HG03139 (cell line): Measurements from ENCODE around the gene CEP20.
"Not testable (repeated sequence)": the region's sequence is repeated elsewhere in the genome, so short reads cannot be mapped to it uniquely, and the experiment has no call there.

Experiments
- ATAC-seq: cut with Tn5 transposase; IDR thresholded peaks from one replicate; pipeline ENCODE4 v1.9.1; 2021; ENCODE audit not compliant: unreplicated experiment

Gene CEP20

GRCh38 chr16:15888072-15888976, at the start of gene CEP20:
Gene CEP20, minus strand, starts transcription at chr16:15888603. Its CDS starts 18 bp downstream, at chr16:15888585.
- ATAC-seq: peak; percentile 99

GRCh38 chr16:15936809-15937208, 48.4 kb upstream of the CEP20 start:
- ATAC-seq: not testable (repeated sequence)

GRCh38 chr16:15934991-15935390, 46.6 kb upstream of the CEP20 start:
- ATAC-seq: no peak

- no peak for ATAC-seq
Measured at GRCh38 chr16:15933781-15934180, 45.4 kb upstream of the CEP20 start.

- no peak for ATAC-seq
Measured at GRCh38 chr16:15932939-15933338, 44.5 kb upstream of the CEP20 start.

GRCh38 chr16:15928261-15929104, 40.1 kb upstream of the CEP20 start:
- ATAC-seq: no peak

GRCh38 chr16:15925631-15926030, 37.2 kb upstream of the CEP20 start:
- ATAC-seq: no peak

- no peak for ATAC-seq
Measured at GRCh38 chr16:15924996-15925395, 36.6 kb upstream of the CEP20 start.

GRCh38 chr16:15919331-15919730, 30.9 kb upstream of the CEP20 start:
- no peak for ATAC-seq

- ATAC-seq: not testable (repeated sequence)
Measured at GRCh38 chr16:15918314-15918713, 29.9 kb upstream of the CEP20 start.

GRCh38 chr16:15916323-15916722, 27.9 kb upstream of the CEP20 start:
- no peak for ATAC-seq

GRCh38 chr16:15915555-15916081, 27.2 kb upstream of the CEP20 start:
- no peak for ATAC-seq

GRCh38 chr16:15913046-15913698, 24.8 kb upstream of the CEP20 start:
- ATAC-seq: no peak

- ATAC-seq: no peak
Measured at GRCh38 chr16:15911198-15911597, 22.8 kb upstream of the CEP20 start.

- peak; percentile 94 for ATAC-seq
Measured at GRCh38 chr16:15907863-15908478, 19.6 kb upstream of the CEP20 start.

GRCh38 chr16:15906439-15906838, 18.0 kb upstream of the CEP20 start:
- no peak for ATAC-seq

- ATAC-seq: no peak
Measured at GRCh38 chr16:15903960-15904359, 15.6 kb upstream of the CEP20 start.

- ATAC-seq: no peak
Measured at GRCh38 chr16:15900901-15901500, 12.6 kb upstream of the CEP20 start.

- ATAC-seq: no peak
Measured at GRCh38 chr16:15900357-15900756, 12.0 kb upstream of the CEP20 start.

- no peak for ATAC-seq
Measured at GRCh38 chr16:15899538-15900100, 11.2 kb upstream of the CEP20 start.
